Activated CD4-positive, alpha-beta T cell treated with anti-CD3 and anti-CD28 coated beads, Interleukin-2, amount 50 U/mL, for 16 hours (primary cell): Measurements from ENCODE around the gene LFNG.

Experiments
- DNase-seq: peaks from one replicate; pipeline ENCODE4 v3.0.0-alpha.2; 2020

Gene LFNG

DNA sequence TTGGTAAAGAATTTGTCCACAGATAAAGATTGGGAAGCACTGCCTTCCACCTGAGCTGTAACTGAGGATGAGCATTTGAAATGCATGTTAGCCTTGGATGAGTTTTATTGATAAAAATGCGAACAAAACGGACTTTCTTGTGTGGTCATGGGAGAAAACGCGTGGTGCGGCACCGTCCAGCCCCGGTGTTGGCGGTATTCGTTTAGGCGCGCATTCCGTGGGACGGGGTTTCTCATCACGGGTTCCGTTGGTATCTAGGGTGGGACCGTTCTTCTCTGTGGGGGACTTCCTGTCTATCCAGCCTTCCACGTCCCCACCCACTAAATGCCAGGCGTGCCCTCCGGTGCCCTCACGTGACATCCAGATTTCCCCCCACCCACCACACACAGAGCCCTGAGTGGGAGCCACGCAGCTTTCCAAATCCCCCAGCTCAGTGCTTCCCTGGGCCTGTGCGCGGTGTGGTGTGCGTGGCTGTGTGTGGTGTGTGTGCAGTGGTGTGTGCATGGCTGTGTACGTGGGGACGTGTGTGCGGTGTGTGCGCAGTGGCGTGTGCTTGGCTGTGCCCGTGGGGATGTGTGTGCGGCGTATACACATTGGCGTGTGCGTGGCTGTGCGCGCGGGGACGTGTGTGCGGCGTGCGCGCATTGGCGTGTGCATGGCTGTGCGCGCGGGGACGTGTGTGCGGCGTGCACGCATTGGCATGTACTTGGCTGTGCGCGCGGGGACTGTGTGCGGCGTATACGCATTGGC, 57.3 kb downstream of the LFNG start:
- DNase-seq, result no peak
